ENCODE results near the gene CIZ1.

GRCh38 chr9:128155736-128156500, 35.5 kb downstream of the CIZ1 start:
- TF ChIP-seq CTCF (IDR thresholded peaks at IDR 0.05) = no peak
- TF ChIP-seq POLR2A (IDR thresholded peaks at IDR 0.05) = no peak
- TF ChIP-seq EP300 (IDR thresholded peaks at IDR 0.05) = no peak

Measured in suprapubic skin (tissue), 3 donors.